Sigmoid colon (tissue), 4 donors: ENCODE data around the gene SOAT2.

Experiments
- CTCF ChIP-seq, 4 experiments: fragments of 450-650 bp in 3 of 4; fragments of 200-600 bp in 1 of 4; IDR thresholded peaks; one replicate each; pipeline ENCODE4 v1.5.1; 2016 to 2019; ENCODE audit warnings: antibody characterized with exemption in 4 of 4, mild to moderate bottlenecking in 3 of 4, moderate library complexity in 2 of 4
- POLR2A ChIP-seq, 2 donors: fragments of 450-650 bp; IDR thresholded peaks; one replicate each; pipeline ENCODE4 v1.6.1; 2016; ENCODE audit warnings: antibody characterized with exemption in 2 of 2, mild to moderate bottlenecking in 2 of 2, moderate library complexity in 2 of 2
- POLR2AphosphoS5 ChIP-seq, 4 donors: sonication (generic); formaldehyde crosslinking; IDR thresholded peaks; one replicate each; pipeline ENCODE4 v1.6.1; 2017; ENCODE audit warnings: antibody characterized with exemption in 4 of 4

GRCh38 chr12:53062977-53063707, 40.1 kb upstream of the SOAT2 start:
- TF ChIP-seq CTCF (IDR thresholded peaks at IDR 0.05): no peak
- no peak for TF ChIP-seq POLR2A (IDR thresholded peaks at IDR 0.05)
- no peak for TF ChIP-seq POLR2AphosphoS5 (IDR thresholded peaks at IDR 0.05)
